ENCODE measurements around the gene EXOC6B. TPM values are rescaled to one million over a fixed set of nuclear protein-coding genes. Genes with fewer than 3 reads are reported as not detected.

The EXOC6B gene
- total RNA-seq, 1 experiment from 2014 or later: 33.7 TPM

GRCh38 chr2:72142570-72143440, 683.0 kb downstream of the EXOC6B start (continued):
- TF ChIP-seq ATF1 (CRISPR knock-in tag; IDR thresholded peaks at IDR 0.05) (no peak), CREM (CRISPR knock-in tag; IDR thresholded peaks at IDR 0.05) (no peak), NFATC4 (CRISPR knock-in tag; IDR thresholded peaks at IDR 0.05) (no peak), ZBTB43 (CRISPR knock-in tag; IDR thresholded peaks at IDR 0.05) (peak; percentile 81; the same call in 1 of the 2 replicates), ZNF671 (CRISPR knock-in tag; IDR thresholded peaks at IDR 0.05) (no peak), PRRX2 (CRISPR knock-in tag; IDR thresholded peaks at IDR 0.05) (no peak), IRF1 (CRISPR knock-in tag; IDR thresholded peaks at IDR 0.05) (no peak), NFE2L1 (CRISPR knock-in tag; IDR thresholded peaks at IDR 0.05) (peak; percentile 59; the same call in 1 of the 2 replicates)

GRCh38 chr2:72141881-72142451, 683.9 kb downstream of the EXOC6B start:
- TF ChIP-seq ZNF121 (CRISPR knock-in tag; IDR thresholded peaks at IDR 0.05) (no peak), TCF7 (CRISPR knock-in tag; IDR thresholded peaks at IDR 0.05; ENCODE audit: low read depth) (no peak), ZNF416 (CRISPR knock-in tag; IDR thresholded peaks at IDR 0.05) (no peak), EMX1 (CRISPR knock-in tag; IDR thresholded peaks at IDR 0.05) (no peak)
- H3K9me3 Mint-ChIP-seq: no peaks in the 10 kb centered on the region
- H3K27me3 Mint-ChIP-seq (ENCODE audit: low read depth): peaks cover 80% of the 10 kb centered on the region
- no peaks in the 10 kb centered on the region for H3K36me3 Mint-ChIP-seq
- no peak overlapping the region for H3K27ac Mint-ChIP-seq
- DNase-seq (ENCODE audit: low spot score) (no peak), ATAC-seq (no peak)
- H3K4me3 Mint-ChIP-seq: peak overlapping the region; percentile 49; the same call in 1 of the 2 replicates
- ChIA-PET POLR2A (interaction anchor here (0.5 kb wide), 1 partner anchor 432 kb away, joined by 5 read pairs; no protein-coding TSS in a partner anchor), CTCF (interaction anchor here (1.0 to 1.6 kb wide), 3 partner anchors 8 to 218 kb away, joined by 4 to 5 read pairs (median 5); no protein-coding TSS in a partner anchor)
- H3K4me1 Mint-ChIP-seq: peaks cover 30% of the 10 kb centered on the region

GRCh38 chr2:72141032-72141645, 684.7 kb downstream of the EXOC6B start:
- ChIA-PET POLR2A (interaction anchor here (0.5 kb wide), 1 partner anchor 432 kb away, joined by 5 read pairs; no protein-coding TSS in a partner anchor), CTCF (interaction anchor here (1.0 to 1.6 kb wide), 3 partner anchors 9 to 217 kb away, joined by 4 to 5 read pairs (median 5); no protein-coding TSS in a partner anchor)
- no peak for ATAC-seq
- Mint-ChIP-seq H3K4me3 (no peak overlapping the region), H3K27ac (no peak overlapping the region), H3K27me3 (ENCODE audit: low read depth) (peaks cover 71% of the 10 kb centered on the region), H3K9me3 (no peaks in the 10 kb centered on the region), H3K4me1 (peaks cover 23% of the 10 kb centered on the region), H3K36me3 (no peaks in the 10 kb centered on the region)
- no peak for DNase-seq (ENCODE audit: low spot score)
- no peak for TF ChIP-seq AFF4 (CRISPR knock-in tag; IDR thresholded peaks at IDR 0.05; ENCODE audit: borderline replicate concordance)
- TF ChIP-seq ATF6 (CRISPR knock-in tag; IDR thresholded peaks at IDR 0.05): no peak
- TF ChIP-seq ATF1 (CRISPR knock-in tag; IDR thresholded peaks at IDR 0.05): no peak
- TF ChIP-seq MXD4 (CRISPR knock-in tag; IDR thresholded peaks at IDR 0.05; ENCODE audit: borderline replicate concordance): no peak
- TF ChIP-seq ZNF532 (CRISPR knock-in tag; IDR thresholded peaks at IDR 0.05; ENCODE audit: borderline replicate concordance): no peak
- no peak for TF ChIP-seq CREB1 (CRISPR knock-in tag; IDR thresholded peaks at IDR 0.05)
- TF ChIP-seq OVOL2 (CRISPR knock-in tag; IDR thresholded peaks at IDR 0.05; ENCODE audit: borderline replicate concordance): no peak
